ENCODE data around the gene RBFA.

GRCh38 chr18:80044072-80044471, 9.8 kb downstream of the RBFA start:
- TF ChIP-seq CTCF (IDR thresholded peaks at IDR 0.05) (no peak), POLR2A (IDR thresholded peaks at IDR 0.05) (no peak), POLR2AphosphoS5 (IDR thresholded peaks at IDR 0.05) (no peak)
